ENCODE results near the gene CACNA2D1. TPM values are rescaled to one million over a fixed set of nuclear protein-coding genes. Genes with fewer than 3 reads are reported as not detected.

CACNA2D1 gene
- total RNA-seq, 4 donors from 2014 or later: 34.4 to 128 (median 67.9) TPM

DNA sequence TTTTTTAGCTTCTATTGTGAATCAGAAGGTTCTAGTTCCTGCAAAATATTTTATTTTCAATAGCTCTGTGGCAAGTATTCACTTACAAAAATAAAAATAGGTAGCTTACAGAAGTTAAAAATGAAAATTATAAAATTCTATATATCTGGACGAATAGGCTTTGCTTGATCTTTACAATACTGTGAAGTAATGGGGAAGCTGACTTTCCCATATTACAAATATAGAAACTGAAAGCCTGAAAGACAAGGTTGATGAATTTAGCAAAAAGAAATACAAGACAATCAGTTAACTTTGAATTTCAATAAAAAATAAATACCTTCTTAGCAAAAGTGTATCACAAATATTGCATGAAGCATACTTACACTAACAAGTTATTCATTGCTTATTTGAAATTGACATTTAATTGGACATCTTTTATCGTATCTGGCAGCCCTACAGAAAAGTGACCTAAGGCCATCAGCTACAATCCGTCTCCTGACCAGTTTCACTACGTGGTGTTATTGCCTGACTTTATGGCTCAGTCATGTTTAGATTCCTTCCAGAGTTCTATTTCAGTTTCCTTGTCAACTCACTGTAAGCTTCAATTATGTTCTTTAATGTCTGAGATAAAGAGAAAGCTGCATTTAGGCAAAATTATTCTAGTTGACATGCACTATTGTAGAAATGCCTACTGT, 363.2 kb downstream of the CACNA2D1 start:
- H3K9me3 ChIP-seq: no peaks in the 10 kb centered on the region
- no peak overlapping the region for H3K27ac ChIP-seq
- no peaks in the 10 kb centered on the region for H3K27me3 ChIP-seq
- intact Hi-C loops (cut with DNase I): no loop called here
- H3K4me3 ChIP-seq (replicated peaks in 1 of 3): no peak overlapping the region
- 83 to 88% methylated on average over 4 of the region's 4 CpGs for WGBS, 2 donors
- no peak for TF ChIP-seq POLR2A (IDR thresholded peaks at IDR 0.05)
- TF ChIP-seq, protein P1, sequence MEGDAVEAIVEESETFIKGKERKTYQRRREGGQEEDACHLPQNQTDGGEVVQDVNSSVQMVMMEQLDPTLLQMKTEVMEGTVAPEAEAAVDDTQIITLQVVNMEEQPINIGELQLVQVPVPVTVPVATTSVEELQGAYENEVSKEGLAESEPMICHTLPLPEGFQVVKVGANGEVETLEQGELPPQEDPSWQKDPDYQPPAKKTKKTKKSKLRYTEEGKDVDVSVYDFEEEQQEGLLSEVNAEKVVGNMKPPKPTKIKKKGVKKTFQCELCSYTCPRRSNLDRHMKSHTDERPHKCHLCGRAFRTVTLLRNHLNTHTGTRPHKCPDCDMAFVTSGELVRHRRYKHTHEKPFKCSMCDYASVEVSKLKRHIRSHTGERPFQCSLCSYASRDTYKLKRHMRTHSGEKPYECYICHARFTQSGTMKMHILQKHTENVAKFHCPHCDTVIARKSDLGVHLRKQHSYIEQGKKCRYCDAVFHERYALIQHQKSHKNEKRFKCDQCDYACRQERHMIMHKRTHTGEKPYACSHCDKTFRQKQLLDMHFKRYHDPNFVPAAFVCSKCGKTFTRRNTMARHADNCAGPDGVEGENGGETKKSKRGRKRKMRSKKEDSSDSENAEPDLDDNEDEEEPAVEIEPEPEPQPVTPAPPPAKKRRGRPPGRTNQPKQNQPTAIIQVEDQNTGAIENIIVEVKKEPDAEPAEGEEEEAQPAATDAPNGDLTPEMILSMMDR (IDR thresholded peaks at IDR 0.05): no peak
- no peaks in the 10 kb centered on the region for H3K4me1 ChIP-seq
- H3K36me3 ChIP-seq: no peaks in the 10 kb centered on the region
- DNase-seq: no peak

DNA sequence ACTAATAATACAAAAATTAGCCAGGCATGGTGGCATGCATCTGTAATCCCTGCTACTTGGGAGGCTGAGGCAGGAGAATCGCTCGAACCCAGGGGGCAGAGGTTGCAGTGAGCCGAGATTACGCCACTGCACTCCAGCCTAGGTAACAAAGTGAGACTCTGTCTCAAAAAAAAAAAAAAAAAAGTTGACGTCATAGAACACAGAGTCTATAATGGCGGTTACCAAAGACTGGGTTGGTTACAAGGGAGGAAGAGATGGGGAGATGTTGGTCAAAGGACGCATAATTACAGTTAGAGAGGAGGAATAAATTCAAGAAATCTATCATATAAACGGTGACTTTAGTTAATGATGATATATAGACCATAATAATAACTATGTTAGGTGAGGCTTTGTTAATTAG, 364.1 kb downstream of the CACNA2D1 start:
- 97 to 98% methylated on average over 8 of the region's 8 CpGs for WGBS, 2 donors
- H3K9me3 ChIP-seq: no peaks in the 10 kb centered on the region

DNA sequence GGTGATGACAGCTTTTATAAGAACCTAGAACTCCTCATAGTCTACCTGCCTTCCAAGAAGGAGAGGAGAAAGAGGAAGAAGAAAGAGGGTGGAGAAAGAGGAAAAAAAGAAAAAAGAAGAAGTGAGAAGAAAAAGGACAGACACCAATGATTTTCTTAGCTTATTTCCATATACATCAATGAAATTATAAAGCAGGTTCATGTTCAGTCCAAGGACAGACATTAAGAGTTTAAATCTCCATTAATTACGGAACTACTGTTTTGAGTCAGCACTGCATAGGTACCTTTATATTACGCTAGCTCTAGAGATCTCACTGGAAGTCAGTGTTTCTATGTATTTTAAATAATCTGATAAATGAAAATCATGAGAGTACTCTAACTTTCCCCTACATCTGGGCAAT, 364.8 kb downstream of the CACNA2D1 start:
- intact Hi-C loops (cut with DNase I): no loop called here
- WGBS, 2 donors: 91 to 95% methylated on average over 2 of the region's 2 CpGs
- Histone ChIP-seq H3K4me1 (no peaks in the 10 kb centered on the region), H3K27ac (no peak overlapping the region), H3K4me3 (replicated peaks in 1 of 3) (no peak overlapping the region), H3K36me3 (no peaks in the 10 kb centered on the region), H3K9me3 (no peaks in the 10 kb centered on the region), H3K27me3 (no peaks in the 10 kb centered on the region)
- no peak for TF ChIP-seq POLR2A (IDR thresholded peaks at IDR 0.05)
- TF ChIP-seq, protein P1 (IDR thresholded peaks at IDR 0.05): no peak
- DNase-seq: no peak

More for the DNA sequence above, 364.1 kb downstream of the CACNA2D1 start:
- H3K27me3 ChIP-seq: no peaks in the 10 kb centered on the region
- H3K36me3 ChIP-seq: no peaks in the 10 kb centered on the region
- no peak overlapping the region for H3K4me3 ChIP-seq (replicated peaks in 1 of 3)
- intact Hi-C loops (cut with DNase I): no loop called here
- H3K27ac ChIP-seq: no peak overlapping the region
- DNase-seq: no peak
- TF ChIP-seq, protein P1 (IDR thresholded peaks at IDR 0.05): no peak
- TF ChIP-seq POLR2A (IDR thresholded peaks at IDR 0.05): no peak
- no peaks in the 10 kb centered on the region for H3K4me1 ChIP-seq

DNA sequence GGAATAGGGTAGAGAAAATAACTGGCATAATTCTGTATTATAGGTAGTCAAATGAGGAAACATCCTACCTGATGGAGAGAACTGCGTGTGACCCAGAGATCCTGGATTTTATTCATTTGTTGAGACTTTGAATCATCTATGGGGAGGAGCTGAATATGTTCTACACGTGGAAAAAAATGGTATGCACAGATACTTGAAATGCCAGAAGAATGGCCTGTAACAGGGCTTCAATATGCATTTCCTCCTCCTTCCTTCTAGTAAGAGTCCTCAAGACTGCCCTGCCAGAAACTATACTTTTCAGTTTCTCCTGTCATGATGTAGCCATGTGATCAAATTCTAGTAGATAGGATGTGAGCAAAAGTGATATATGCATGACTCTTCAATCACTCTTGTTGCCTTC, 372.1 kb downstream of the CACNA2D1 start:
- intact Hi-C loops (cut with DNase I): no loop called here
- H3K9me3 ChIP-seq: no peaks in the 10 kb centered on the region
- H3K4me1 ChIP-seq: no peaks in the 10 kb centered on the region
- WGBS, 2 donors: 77 to 80% methylated on average over 2 of the region's 2 CpGs
- H3K27ac ChIP-seq: no peak overlapping the region
- DNase-seq: no peak
- H3K36me3 ChIP-seq: no peaks in the 10 kb centered on the region
- no peaks in the 10 kb centered on the region for H3K27me3 ChIP-seq
- H3K4me3 ChIP-seq (replicated peaks in 1 of 3): no peak overlapping the region
- TF ChIP-seq, protein P1 (IDR thresholded peaks at IDR 0.05): no peak
- no peak for TF ChIP-seq POLR2A (IDR thresholded peaks at IDR 0.05)

DNA sequence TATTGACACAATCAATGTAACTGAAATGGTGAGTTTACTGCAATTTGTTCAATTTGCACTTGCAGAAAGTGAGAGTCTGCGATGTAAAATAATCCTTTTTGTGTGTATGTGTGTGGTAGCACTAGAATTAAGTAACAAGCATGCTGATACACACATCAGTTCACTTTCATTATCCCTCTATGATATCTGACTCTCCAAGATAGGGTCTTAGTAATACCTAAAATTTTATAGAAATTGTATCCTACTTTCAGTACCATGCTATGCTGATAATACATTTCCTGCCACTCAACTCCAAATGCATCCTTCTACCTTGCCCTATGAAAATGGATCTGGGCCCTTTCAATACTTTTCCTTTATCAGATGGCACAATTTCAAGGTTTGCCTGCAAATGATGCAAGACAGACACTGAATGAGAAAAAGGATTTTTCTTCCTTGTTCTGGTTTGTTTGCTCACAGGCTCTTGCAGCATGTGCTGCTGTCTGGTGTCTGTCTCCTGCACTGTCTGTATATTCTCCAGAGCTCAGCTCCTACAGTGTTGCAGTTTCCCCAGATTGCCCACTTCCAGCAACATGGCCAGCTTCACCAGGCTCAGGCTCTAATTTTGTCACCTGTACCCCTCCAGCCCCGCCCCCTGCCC, 375.8 kb downstream of the CACNA2D1 start:
- H3K4me1 ChIP-seq: no peaks in the 10 kb centered on the region
- H3K4me3 ChIP-seq (replicated peaks in 1 of 3): no peak overlapping the region
- no peaks in the 10 kb centered on the region for H3K36me3 ChIP-seq
- DNase-seq: no peak
- no peak overlapping the region for H3K27ac ChIP-seq
- TF ChIP-seq, protein P1 (IDR thresholded peaks at IDR 0.05): no peak
- no peak for TF ChIP-seq POLR2A (IDR thresholded peaks at IDR 0.05)
- WGBS, 2 donors: 96 to 97% methylated on average over 2 of the region's 2 CpGs
- H3K9me3 ChIP-seq: no peaks in the 10 kb centered on the region
- intact Hi-C loops (cut with DNase I): no loop called here
- no peaks in the 10 kb centered on the region for H3K27me3 ChIP-seq
